ENCODE measurements around the gene OR11L1. TPM values are rescaled to one million over a fixed set of nuclear protein-coding genes. Genes with fewer than 3 reads are reported as not detected.

Gene OR11L1
- total RNA-seq, 1 experiment from 2014 or later, result not detected

GRCh38 chr1:247822060-247822459 is 19.6 kb downstream of the OR11L1 start:
- no peak overlapping the region for H3K4me3 ChIP-seq (replicated peaks in 1 of 2; ENCODE audit: low read depth in 1 of 2, low read length in 2 of 2)
- no peaks in the 10 kb centered on the region for H3K9me2 ChIP-seq (ENCODE audit: insufficient read depth)
- no peak for TF ChIP-seq SRF (IDR thresholded peaks at IDR 0.05; ENCODE audit: low read depth)
- no peak for TF ChIP-seq FOSL1 (IDR thresholded peaks at IDR 0.05; ENCODE audit: low read depth)
- no peak for TF ChIP-seq ZBTB33 (IDR thresholded peaks at IDR 0.05; ENCODE audit: extremely low read depth, insufficient replicate concordance, low read length)
- TF ChIP-seq, protein P1, sequence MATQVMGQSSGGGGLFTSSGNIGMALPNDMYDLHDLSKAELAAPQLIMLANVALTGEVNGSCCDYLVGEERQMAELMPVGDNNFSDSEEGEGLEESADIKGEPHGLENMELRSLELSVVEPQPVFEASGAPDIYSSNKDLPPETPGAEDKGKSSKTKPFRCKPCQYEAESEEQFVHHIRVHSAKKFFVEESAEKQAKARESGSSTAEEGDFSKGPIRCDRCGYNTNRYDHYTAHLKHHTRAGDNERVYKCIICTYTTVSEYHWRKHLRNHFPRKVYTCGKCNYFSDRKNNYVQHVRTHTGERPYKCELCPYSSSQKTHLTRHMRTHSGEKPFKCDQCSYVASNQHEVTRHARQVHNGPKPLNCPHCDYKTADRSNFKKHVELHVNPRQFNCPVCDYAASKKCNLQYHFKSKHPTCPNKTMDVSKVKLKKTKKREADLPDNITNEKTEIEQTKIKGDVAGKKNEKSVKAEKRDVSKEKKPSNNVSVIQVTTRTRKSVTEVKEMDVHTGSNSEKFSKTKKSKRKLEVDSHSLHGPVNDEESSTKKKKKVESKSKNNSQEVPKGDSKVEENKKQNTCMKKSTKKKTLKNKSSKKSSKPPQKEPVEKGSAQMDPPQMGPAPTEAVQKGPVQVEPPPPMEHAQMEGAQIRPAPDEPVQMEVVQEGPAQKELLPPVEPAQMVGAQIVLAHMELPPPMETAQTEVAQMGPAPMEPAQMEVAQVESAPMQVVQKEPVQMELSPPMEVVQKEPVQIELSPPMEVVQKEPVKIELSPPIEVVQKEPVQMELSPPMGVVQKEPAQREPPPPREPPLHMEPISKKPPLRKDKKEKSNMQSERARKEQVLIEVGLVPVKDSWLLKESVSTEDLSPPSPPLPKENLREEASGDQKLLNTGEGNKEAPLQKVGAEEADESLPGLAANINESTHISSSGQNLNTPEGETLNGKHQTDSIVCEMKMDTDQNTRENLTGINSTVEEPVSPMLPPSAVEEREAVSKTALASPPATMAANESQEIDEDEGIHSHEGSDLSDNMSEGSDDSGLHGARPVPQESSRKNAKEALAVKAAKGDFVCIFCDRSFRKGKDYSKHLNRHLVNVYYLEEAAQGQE (IDR thresholded peaks at IDR 0.05; ENCODE audit: low read depth), result no peak
- no peak overlapping the region for H2AFZ ChIP-seq (ENCODE audit: low read depth, low read length, poor library complexity, severe bottlenecking)
- BruUV-seq (replicated peaks), result no TSS peak
- H3K4me1 ChIP-seq (ENCODE audit: control insufficient read depth in 1 of 2, insufficient read depth in 2 of 2, low read length in 2 of 2), result no peaks in the 10 kb centered on the region
- no peaks in the 10 kb centered on the region for H3K79me2 ChIP-seq (ENCODE audit: insufficient read depth, low read length)
- H3K9ac ChIP-seq (ENCODE audit: low read length), result no peak overlapping the region
- DNase-seq (ENCODE audit: low read depth, low spot score) (no peak), ATAC-seq (no peak)
- peaks cover 5 to 7% of the 10 kb centered on the region in 2 experiments; a peak in 2 of 4 replicates for H3K9me3 ChIP-seq (ENCODE audit: control insufficient read depth in 1 of 2, insufficient read depth in 1 of 2, low read depth in 1 of 2, low read length in 2 of 2)
- ChIA-PET POLR2A (no interaction called here), RAD21 (ENCODE audit: low non-redundant PET in 1 of 2, low total read pairs in 2 of 2, uncharacterized antibody in 2 of 2, unreplicated experiment in 2 of 2) (no interaction called here), CTCF (no interaction called here)
- H3K4me2 ChIP-seq (ENCODE audit: low read length), result no peak overlapping the region
- H3K27me3 ChIP-seq (ENCODE audit: insufficient read depth, low read length), result no peaks in the 10 kb centered on the region
- no peaks in the 10 kb centered on the region for H3K36me3 ChIP-seq (ENCODE audit: control insufficient read depth in 1 of 2, insufficient read depth in 2 of 2, low read length in 2 of 2)
- no peak overlapping the region for H3K27ac ChIP-seq (ENCODE audit: low read depth, low read length)
- intact Hi-C loops (cut with micrococcal nuclease), result no loop called here
- no peaks in the 10 kb centered on the region for H4K20me1 ChIP-seq (ENCODE audit: insufficient read depth)
